Measurements from ENCODE around the gene HPSE2. TPM values are rescaled to one million over a fixed set of nuclear protein-coding genes. Genes with fewer than 3 reads are reported as not detected.
A peak's percentile ranks its signal among the peaks of the same experiment; 100 is the strongest.

HPSE2 gene
- total and polyA plus RNA-seq, 2 experiments from 2014 or later, result not detected

DNA sequence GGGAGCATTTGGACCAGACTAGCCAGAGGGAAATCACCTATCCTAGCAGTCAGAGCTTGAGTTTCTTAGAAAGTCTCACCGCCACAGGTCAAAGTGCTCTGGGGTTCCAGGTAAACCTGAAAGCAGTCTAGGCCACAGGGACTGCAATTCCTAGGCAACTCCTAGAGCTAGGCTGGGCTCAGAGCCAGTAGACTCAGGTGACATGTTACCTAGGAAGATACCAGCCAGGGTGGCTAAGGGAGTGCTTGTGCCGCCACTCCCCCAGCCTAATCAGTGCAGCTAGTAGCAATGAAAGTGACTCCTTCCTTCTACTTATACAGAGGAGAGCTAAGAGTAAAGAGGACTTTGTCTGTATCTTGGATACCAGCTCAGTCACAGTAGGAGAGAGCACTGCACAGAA, 440.2 kb downstream of the HPSE2 start:
- in situ Hi-C loops (cut with MboI), result no loop called here
- Histone ChIP-seq H2AFZ (no peak overlapping the region), H3F3A (ENCODE audit: insufficient read depth) (no peaks in the 10 kb centered on the region), H3K4me3 (no peak overlapping the region), H4K20me1 (ENCODE audit: insufficient read depth) (no peaks in the 10 kb centered on the region), H3K4me2 (ENCODE audit: unreplicated experiment) (no peak overlapping the region), H3K27me3 (replicated peaks; ENCODE audit: insufficient read depth) (no peaks in the 10 kb centered on the region), H3K36me3 (ENCODE audit: low read depth) (no peaks in the 10 kb centered on the region), H3K9ac (no peak overlapping the region), H3K27ac (no peak overlapping the region), H3K4me1 (ENCODE audit: insufficient read depth) (no peaks in the 10 kb centered on the region), H3K9me3 (ENCODE audit: low read depth) (no peaks in the 10 kb centered on the region), H3K9me2 (ENCODE audit: insufficient read depth) (no peaks in the 10 kb centered on the region), H3K79me2 (ENCODE audit: insufficient read depth) (no peaks in the 10 kb centered on the region)
- DNase-seq, result no peak
- 89 to 95% methylated on average over 2 of the region's 2 CpGs for WGBS, 2 experiments (ENCODE audit: low coverage in 1 of 2, low lambda C conversion rate in 2 of 2, missing lambda C conversion rate in 2 of 2)
- TF ChIP-seq EZH2 (IDR thresholded peaks at IDR 0.05; ENCODE audit: insufficient read depth, poor library complexity, severe bottlenecking) (no peak), EZH2phosphoT487 (IDR thresholded peaks at IDR 0.05; ENCODE audit: insufficient read depth, low read depth) (no peak)

DNA sequence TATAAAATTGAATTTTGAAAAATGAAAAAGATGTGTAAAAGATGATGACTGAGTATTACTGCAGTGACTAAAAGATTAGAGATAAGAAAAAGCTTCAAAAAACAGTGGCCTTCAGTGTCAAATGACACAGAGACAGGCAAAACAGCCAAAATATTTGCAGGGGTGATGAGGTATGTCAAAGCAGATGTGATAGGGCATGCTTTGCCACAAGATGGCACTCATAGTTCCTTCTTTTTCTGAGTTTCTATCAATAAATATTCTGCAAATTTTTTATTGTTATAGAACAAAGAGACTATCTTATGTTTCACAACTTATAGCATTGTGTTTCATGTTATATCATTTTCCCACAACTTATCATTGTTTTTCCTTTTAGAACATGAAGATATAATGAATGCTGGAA, 444.8 kb downstream of the HPSE2 start:
- TF ChIP-seq EZH2phosphoT487 (IDR thresholded peaks at IDR 0.05; ENCODE audit: insufficient read depth, low read depth) (no peak), EZH2 (IDR thresholded peaks at IDR 0.05; ENCODE audit: insufficient read depth, poor library complexity, severe bottlenecking) (no peak)
- Histone ChIP-seq H3K4me3 (no peak overlapping the region), H2AFZ (no peak overlapping the region), H3K79me2 (ENCODE audit: insufficient read depth) (no peaks in the 10 kb centered on the region), H3K27ac (no peak overlapping the region), H3K4me1 (ENCODE audit: insufficient read depth) (no peaks in the 10 kb centered on the region), H3K9me3 (ENCODE audit: low read depth) (no peaks in the 10 kb centered on the region), H3K36me3 (ENCODE audit: low read depth) (no peaks in the 10 kb centered on the region), H3K27me3 (replicated peaks; ENCODE audit: insufficient read depth) (no peaks in the 10 kb centered on the region), H3K9me2 (ENCODE audit: insufficient read depth) (no peaks in the 10 kb centered on the region), H3K9ac (no peak overlapping the region), H3F3A (ENCODE audit: insufficient read depth) (no peaks in the 10 kb centered on the region), H3K4me2 (ENCODE audit: unreplicated experiment) (no peak overlapping the region), H4K20me1 (ENCODE audit: insufficient read depth) (no peaks in the 10 kb centered on the region)
- in situ Hi-C loops (cut with MboI), result no loop called here
- DNase-seq, result peak; percentile 34

DNA sequence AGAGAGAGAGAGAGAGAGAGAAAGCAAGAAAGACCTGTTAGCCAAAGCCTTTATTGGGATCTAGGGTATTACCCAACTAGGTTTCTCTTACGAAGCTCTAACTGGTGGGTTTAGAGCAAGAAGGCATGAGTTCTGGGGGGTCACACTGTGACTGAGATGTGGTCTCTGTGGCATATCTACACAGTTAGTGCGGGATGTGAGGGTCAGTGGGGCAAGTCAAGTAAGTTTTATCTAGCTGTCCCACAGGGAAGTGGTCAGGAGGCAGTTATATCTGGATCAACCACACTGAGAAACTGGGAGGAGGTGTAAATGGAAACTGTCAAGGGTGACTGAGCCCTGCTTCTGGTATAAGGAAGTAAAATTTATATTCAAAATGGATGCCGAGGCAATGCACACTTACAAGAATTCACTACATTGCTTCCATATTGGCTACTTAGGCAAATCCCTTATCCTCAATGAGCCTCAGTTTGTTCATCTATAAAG, 457.3 kb downstream of the HPSE2 start:
- TF ChIP-seq EZH2 (IDR thresholded peaks at IDR 0.05; ENCODE audit: insufficient read depth, poor library complexity, severe bottlenecking) (no peak), EZH2phosphoT487 (IDR thresholded peaks at IDR 0.05; ENCODE audit: insufficient read depth, low read depth) (no peak)
- Histone ChIP-seq H2AFZ (no peak overlapping the region), H3K9me3 (ENCODE audit: low read depth) (no peaks in the 10 kb centered on the region), H4K20me1 (ENCODE audit: insufficient read depth) (no peaks in the 10 kb centered on the region), H3K27me3 (replicated peaks; ENCODE audit: insufficient read depth) (no peaks in the 10 kb centered on the region), H3K36me3 (ENCODE audit: low read depth) (no peaks in the 10 kb centered on the region), H3K79me2 (ENCODE audit: insufficient read depth) (no peaks in the 10 kb centered on the region), H3F3A (ENCODE audit: insufficient read depth) (no peaks in the 10 kb centered on the region), H3K4me2 (ENCODE audit: unreplicated experiment) (no peak overlapping the region), H3K4me1 (ENCODE audit: insufficient read depth) (no peaks in the 10 kb centered on the region), H3K9me2 (ENCODE audit: insufficient read depth) (no peaks in the 10 kb centered on the region), H3K27ac (no peak overlapping the region), H3K4me3 (no peak overlapping the region), H3K9ac (no peak overlapping the region)
- DNase-seq, result no peak
- in situ Hi-C loops (cut with MboI), result no loop called here
- 61 to 69% methylated on average over 3 of the region's 3 CpGs for WGBS, 2 experiments (ENCODE audit: low coverage in 1 of 2, low lambda C conversion rate in 2 of 2, missing lambda C conversion rate in 2 of 2)

DNA sequence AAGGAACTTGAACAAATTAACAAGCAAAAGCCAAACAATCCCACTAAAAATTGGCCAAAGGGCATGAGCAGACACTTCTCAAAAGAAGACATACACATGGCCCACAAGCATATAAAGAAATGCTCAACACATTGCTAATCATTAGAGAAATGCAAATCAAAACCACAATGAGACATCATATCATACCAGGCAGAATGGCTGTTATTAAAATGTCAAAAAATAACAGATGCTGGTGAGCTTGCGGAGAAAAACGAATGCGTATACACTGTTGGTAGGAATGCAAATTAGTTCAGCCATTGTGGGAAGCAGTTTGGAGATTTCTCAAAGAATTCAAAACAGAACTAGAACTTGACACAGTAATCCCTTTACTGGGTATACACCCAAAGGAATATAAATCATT, 477.2 kb downstream of the HPSE2 start:
- TF ChIP-seq EZH2 (IDR thresholded peaks at IDR 0.05; ENCODE audit: insufficient read depth, poor library complexity, severe bottlenecking) (no peak), EZH2phosphoT487 (IDR thresholded peaks at IDR 0.05; ENCODE audit: insufficient read depth, low read depth) (no peak)
- DNase-seq, result no peak
- WGBS, 2 experiments (ENCODE audit: low coverage in 1 of 2, low lambda C conversion rate in 2 of 2, missing lambda C conversion rate in 2 of 2), result 82 to 90% methylated on average over 3 of the region's 3 CpGs
- Histone ChIP-seq H3K27ac (no peak overlapping the region), H3K4me2 (ENCODE audit: unreplicated experiment) (no peak overlapping the region), H2AFZ (no peak overlapping the region), H3K4me1 (ENCODE audit: insufficient read depth) (no peaks in the 10 kb centered on the region), H3K79me2 (ENCODE audit: insufficient read depth) (no peaks in the 10 kb centered on the region), H3K4me3 (no peak overlapping the region), H3K9me2 (ENCODE audit: insufficient read depth) (no peaks in the 10 kb centered on the region), H4K20me1 (ENCODE audit: insufficient read depth) (no peaks in the 10 kb centered on the region), H3F3A (ENCODE audit: insufficient read depth) (no peaks in the 10 kb centered on the region), H3K27me3 (replicated peaks; ENCODE audit: insufficient read depth) (no peaks in the 10 kb centered on the region; the same call in 1 of the 2 replicates), H3K9ac (no peak overlapping the region), H3K36me3 (ENCODE audit: low read depth) (no peaks in the 10 kb centered on the region), H3K9me3 (ENCODE audit: low read depth) (no peaks in the 10 kb centered on the region)
- in situ Hi-C loops (cut with MboI), result no loop called here

DNA sequence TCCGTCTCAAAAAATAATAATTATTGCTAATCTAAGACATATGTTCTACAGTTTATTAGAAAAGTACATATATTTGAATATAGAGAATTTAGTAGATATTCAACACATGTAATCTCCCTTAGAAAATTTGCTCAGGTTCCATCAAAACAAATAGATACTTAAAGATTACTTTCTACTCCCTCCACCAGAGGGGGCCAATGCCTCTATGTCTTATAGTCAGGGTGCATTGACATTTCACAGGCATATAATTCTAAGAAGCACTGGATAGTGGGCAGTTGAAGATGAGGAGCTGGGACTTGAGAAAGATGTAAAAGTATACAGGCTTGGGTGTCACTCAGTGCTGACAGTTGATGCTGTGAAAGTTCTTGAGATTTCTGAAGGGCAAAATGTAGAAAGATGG, 487.4 kb downstream of the HPSE2 start:
- Histone ChIP-seq H3K4me2 (ENCODE audit: unreplicated experiment) (no peak overlapping the region), H3K79me2 (ENCODE audit: insufficient read depth) (no peaks in the 10 kb centered on the region), H3K27me3 (replicated peaks; ENCODE audit: insufficient read depth) (no peaks in the 10 kb centered on the region), H3K9me2 (ENCODE audit: insufficient read depth) (peaks cover 3% of the 10 kb centered on the region; the same call in 1 of the 2 replicates), H3K4me1 (ENCODE audit: insufficient read depth) (no peaks in the 10 kb centered on the region), H3K36me3 (ENCODE audit: low read depth) (no peaks in the 10 kb centered on the region), H3F3A (ENCODE audit: insufficient read depth) (no peaks in the 10 kb centered on the region), H4K20me1 (ENCODE audit: insufficient read depth) (no peaks in the 10 kb centered on the region), H3K9me3 (ENCODE audit: low read depth) (no peaks in the 10 kb centered on the region), H3K4me3 (no peak overlapping the region), H3K9ac (no peak overlapping the region), H3K27ac (no peak overlapping the region), H2AFZ (no peak overlapping the region)
- 11 to 22% methylated on average over 1 of the region's 1 CpG for WGBS, 2 experiments (ENCODE audit: low coverage in 1 of 2, low lambda C conversion rate in 2 of 2, missing lambda C conversion rate in 2 of 2)
- TF ChIP-seq EZH2phosphoT487 (IDR thresholded peaks at IDR 0.05; ENCODE audit: insufficient read depth, low read depth), result no peak
- TF ChIP-seq EZH2 (IDR thresholded peaks at IDR 0.05; ENCODE audit: insufficient read depth, poor library complexity, severe bottlenecking), result no peak
- DNase-seq, result peak; percentile 57
- in situ Hi-C loops (cut with MboI), result no loop called here

All from GM23248 (cell line).